ENCODE data around the gene MOXD1. TPM values are rescaled to one million over a fixed set of nuclear protein-coding genes. Genes with fewer than 3 reads are reported as not detected.

MOXD1 gene
- total RNA-seq, 1 donor from 2014 or later: 0.75 TPM

- no peak overlapping the region for H3K4me3 ChIP-seq
- intact Hi-C loops (cut with DNase I): no loop called here
- no peak for TF ChIP-seq CTCF (IDR thresholded peaks at IDR 0.05)
Measured at GRCh38 chr6:132430110-132430509, 28.8 kb upstream of the MOXD1 start.

GRCh38 chr6:132425176-132425575, 23.9 kb upstream of the MOXD1 start:
- Histone ChIP-seq H3K4me3 (no peak overlapping the region), H3K9me3 (peaks cover 6 to 11% of the 10 kb centered on the region in 2 donors), H3K27ac (no peak overlapping the region), H3K27me3 (no peaks in the 10 kb centered on the region), H3K4me1 (no peaks in the 10 kb centered on the region), H3K36me3 (no peaks in the 10 kb centered on the region)
- intact Hi-C loops (cut with DNase I): no loop called here
- DNase-seq (ENCODE audit: low spot score in 2 of 2): no peak
- TF ChIP-seq CTCF (IDR thresholded peaks at IDR 0.05): no peak

More at GRCh38 chr6:132430110-132430509, 28.8 kb upstream of the MOXD1 start:
- Histone ChIP-seq H3K36me3 (no peaks in the 10 kb centered on the region), H3K27ac (no peak overlapping the region), H3K27me3 (no peaks in the 10 kb centered on the region), H3K4me1 (no peaks in the 10 kb centered on the region), H3K9me3 (no peaks in the 10 kb centered on the region)
- no peak for DNase-seq (ENCODE audit: low spot score in 2 of 2)

GRCh38 chr6:132423839-132424238, 22.6 kb upstream of the MOXD1 start:
- TF ChIP-seq CTCF (IDR thresholded peaks at IDR 0.05): no peak
- Histone ChIP-seq H3K27me3 (no peaks in the 10 kb centered on the region), H3K4me1 (no peaks in the 10 kb centered on the region), H3K9me3 (peaks cover 6 to 11% of the 10 kb centered on the region in 2 donors), H3K4me3 (no peak overlapping the region), H3K36me3 (no peaks in the 10 kb centered on the region), H3K27ac (no peak overlapping the region)
- intact Hi-C loops (cut with DNase I): no loop called here
- DNase-seq (ENCODE audit: low spot score in 2 of 2): no peak

GRCh38 chr6:132418235-132418965, 17.1 kb upstream of the MOXD1 start:
- TF ChIP-seq CTCF (IDR thresholded peaks at IDR 0.05): no peak
- Histone ChIP-seq H3K9me3 (peaks cover 6 to 11% of the 10 kb centered on the region in 2 donors), H3K4me1 (no peaks in the 10 kb centered on the region), H3K27ac (no peak overlapping the region), H3K36me3 (no peaks in the 10 kb centered on the region), H3K27me3 (no peaks in the 10 kb centered on the region), H3K4me3 (no peak overlapping the region)
- intact Hi-C loops (cut with DNase I): no loop called here
- no peak for DNase-seq (ENCODE audit: low spot score in 2 of 2)

- H3K4me1 ChIP-seq: no peaks in the 10 kb centered on the region
- no peaks in the 10 kb centered on the region for H3K36me3 ChIP-seq
- H3K9me3 ChIP-seq: no peaks in the 10 kb centered on the region
- H3K4me3 ChIP-seq: no peak overlapping the region
- H3K27me3 ChIP-seq: no peaks in the 10 kb centered on the region
- TF ChIP-seq CTCF (IDR thresholded peaks at IDR 0.05): no peak
- DNase-seq (ENCODE audit: low spot score in 2 of 2): no peak
- H3K27ac ChIP-seq: no peak overlapping the region
- intact Hi-C loops (cut with DNase I): no loop called here
Measured at GRCh38 chr6:132414761-132415160, 13.5 kb upstream of the MOXD1 start.
